Measurements from ENCODE around the gene ZNF205. TPM values are rescaled to one million over a fixed set of nuclear protein-coding genes. Genes with fewer than 3 reads are reported as not detected.

Gene ZNF205
- total RNA-seq, 1 experiment from 2014 or later: 19.0 TPM

DNA sequence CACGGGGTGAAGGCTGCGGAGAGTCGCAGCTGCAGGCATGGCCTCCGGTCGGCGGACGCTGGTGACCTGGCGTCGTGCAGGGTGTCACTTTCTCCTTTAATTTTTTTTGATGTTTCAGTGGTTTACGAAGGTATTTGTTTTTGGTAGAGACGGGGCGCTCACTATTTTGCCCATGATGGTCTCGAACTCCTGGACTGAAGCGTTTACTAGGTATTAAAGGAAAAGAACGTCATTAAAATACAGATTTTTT, 39.6 kb downstream of the ZNF205 start:
- Histone ChIP-seq H3K9me2 (replicated peaks; ENCODE audit: low read length) (no peaks in the 10 kb centered on the region), H2AFZ (ENCODE audit: low read length) (peak overlapping the region; percentile 76), H3K9ac (ENCODE audit: low read length) (no peak overlapping the region), H3K36me3 (ENCODE audit: low read depth, low read length) (no peaks in the 10 kb centered on the region), H3K79me2 (ENCODE audit: low read length) (no peaks in the 10 kb centered on the region), H3K4me1 (ENCODE audit: insufficient read depth, low read length) (peaks cover 9% of the 10 kb centered on the region; the same call in 1 of the 2 replicates), H3K4me2 (ENCODE audit: low read length) (peak overlapping the region; percentile 90), H3F3A (ENCODE audit: low read length, unreplicated experiment) (no peaks in the 10 kb centered on the region), H3K9me3 (ENCODE audit: low read length) (no peaks in the 10 kb centered on the region), H3K27me3 (ENCODE audit: low read length) (no peaks in the 10 kb centered on the region), H3K27ac (ENCODE audit: low read length) (no peak overlapping the region), H3K4me3 (ENCODE audit: low read length) (peak overlapping the region; percentile 75), H4K20me1 (ENCODE audit: low read length) (no peaks in the 10 kb centered on the region)
- DNase-seq (no peak), ATAC-seq (no peak)
- TF ChIP-seq EZH2phosphoT487 (IDR thresholded peaks at IDR 0.05; ENCODE audit: borderline replicate concordance, low read length) (no peak), EZH2 (IDR thresholded peaks at IDR 0.05; ENCODE audit: low read length, unreplicated experiment) (no peak), CTCF (conservative IDR thresholded peaks at IDR 0.05; ENCODE audit: low read depth, low read length) (no peak)
- POLR2A ChIA-PET (ENCODE audit: unreplicated experiment): no interaction called here
- CTCF ChIA-PET: interaction anchor here (0.9 kb wide), 1 partner anchor 23 kb away, joined by 3 read pairs; no protein-coding TSS in a partner anchor
- intact Hi-C loops (cut with micrococcal nuclease): no loop called here
- BruUV-seq (replicated peaks): no TSS peak

DNA sequence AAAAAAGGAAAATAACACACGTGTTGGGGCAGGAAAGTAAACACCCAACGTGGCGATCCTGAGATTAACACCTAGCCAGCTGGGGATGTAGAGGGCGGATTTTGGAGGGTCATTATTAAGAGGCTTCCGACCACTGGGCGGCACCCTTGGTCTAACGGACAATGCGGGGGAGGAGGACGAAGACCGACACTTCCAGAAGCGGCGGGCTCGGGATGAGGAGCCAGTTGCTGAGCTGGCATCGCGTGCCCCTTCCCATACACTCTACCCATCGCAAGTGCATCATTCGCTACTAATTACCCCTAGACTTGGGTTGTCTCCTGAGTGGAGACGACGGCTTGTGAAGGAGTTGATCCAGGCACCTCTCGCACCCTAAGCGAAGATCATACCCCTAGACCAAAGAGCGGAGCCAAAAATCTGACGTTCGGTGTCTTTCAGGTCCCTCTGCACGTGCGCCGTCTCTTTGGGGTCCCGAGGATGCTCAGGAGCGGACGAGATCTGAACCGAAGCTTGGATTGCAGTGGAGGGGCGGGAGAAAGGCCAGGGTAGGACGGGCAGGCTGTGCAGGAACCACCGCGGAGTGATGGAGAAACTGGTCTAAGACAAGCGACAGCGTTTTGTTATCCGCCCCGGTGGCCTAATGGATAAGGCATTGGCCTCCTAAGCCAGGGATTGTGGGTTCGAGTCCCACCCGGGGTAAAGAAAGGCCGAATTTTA, 40.0 kb downstream of the ZNF205 start:
- Histone ChIP-seq H3K9me2 (replicated peaks; ENCODE audit: low read length) (no peaks in the 10 kb centered on the region), H3K36me3 (ENCODE audit: low read depth, low read length) (no peaks in the 10 kb centered on the region), H3K9me3 (ENCODE audit: low read length) (no peaks in the 10 kb centered on the region), H3F3A (ENCODE audit: low read length, unreplicated experiment) (no peaks in the 10 kb centered on the region), H3K4me1 (ENCODE audit: insufficient read depth, low read length) (peaks cover 9% of the 10 kb centered on the region; the same call in 1 of the 2 replicates), H3K79me2 (ENCODE audit: low read length) (no peaks in the 10 kb centered on the region), H4K20me1 (ENCODE audit: low read length) (no peaks in the 10 kb centered on the region), H3K27me3 (ENCODE audit: low read length) (no peaks in the 10 kb centered on the region), H3K4me2 (ENCODE audit: low read length) (peak overlapping the region; percentile 90), H2AFZ (ENCODE audit: low read length) (peak overlapping the region; percentile 76), H3K9ac (ENCODE audit: low read length) (no peak overlapping the region), H3K4me3 (ENCODE audit: low read length) (peak overlapping the region; percentile 75), H3K27ac (ENCODE audit: low read length) (no peak overlapping the region)
- peak; percentile 25 for ATAC-seq
- TF ChIP-seq EZH2phosphoT487 (IDR thresholded peaks at IDR 0.05; ENCODE audit: borderline replicate concordance, low read length) (no peak), EZH2 (IDR thresholded peaks at IDR 0.05; ENCODE audit: low read length, unreplicated experiment) (no peak), CTCF (conservative IDR thresholded peaks at IDR 0.05; ENCODE audit: low read depth, low read length) (peak; percentile 54)
- no TSS peak for BruUV-seq (replicated peaks)
- ChIA-PET POLR2A (ENCODE audit: unreplicated experiment) (no interaction called here), CTCF (interaction anchor here (0.9 kb wide), 1 partner anchor 22 kb away, joined by 3 read pairs; no protein-coding TSS in a partner anchor)
- DNase-seq: peak; percentile 96
- intact Hi-C loops (cut with micrococcal nuclease): no loop called here

DNA sequence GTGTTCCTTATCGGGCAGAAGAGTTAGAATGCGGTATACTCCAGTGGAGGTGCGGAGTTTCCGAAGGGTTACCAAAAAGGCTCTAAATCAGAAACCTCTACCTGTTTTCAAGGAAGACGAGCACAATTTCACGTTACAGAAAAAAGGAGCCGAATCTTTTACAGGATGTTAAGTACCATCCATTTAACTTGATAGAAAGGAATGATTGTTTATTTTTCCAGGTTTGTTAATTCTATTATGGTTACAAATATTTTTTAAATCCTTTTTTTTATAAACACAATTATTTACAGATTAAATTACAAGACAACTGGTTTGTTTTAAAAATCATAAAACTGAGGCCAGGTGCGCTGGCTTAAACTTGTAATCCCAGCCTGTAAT, 40.6 kb downstream of the ZNF205 start:
- Histone ChIP-seq H4K20me1 (ENCODE audit: low read length) (no peaks in the 10 kb centered on the region), H3K27ac (ENCODE audit: low read length) (no peak overlapping the region), H3K4me1 (ENCODE audit: insufficient read depth, low read length) (peaks cover 9% of the 10 kb centered on the region; the same call in 1 of the 2 replicates), H3K9ac (ENCODE audit: low read length) (no peak overlapping the region), H3K4me2 (ENCODE audit: low read length) (no peak overlapping the region), H3K27me3 (ENCODE audit: low read length) (no peaks in the 10 kb centered on the region), H3K36me3 (ENCODE audit: low read depth, low read length) (no peaks in the 10 kb centered on the region), H3K79me2 (ENCODE audit: low read length) (no peaks in the 10 kb centered on the region), H3K4me3 (ENCODE audit: low read length) (no peak overlapping the region), H3K9me3 (ENCODE audit: low read length) (no peaks in the 10 kb centered on the region), H3K9me2 (replicated peaks; ENCODE audit: low read length) (no peaks in the 10 kb centered on the region), H2AFZ (ENCODE audit: low read length) (no peak overlapping the region), H3F3A (ENCODE audit: low read length, unreplicated experiment) (no peaks in the 10 kb centered on the region)
- intact Hi-C loops (cut with micrococcal nuclease): no loop called here
- ATAC-seq (peak; percentile 33; the same call in 1 of the 2 replicates), DNase-seq (no peak)
- no peak for TF ChIP-seq EZH2phosphoT487 (IDR thresholded peaks at IDR 0.05; ENCODE audit: borderline replicate concordance, low read length)
- no peak for TF ChIP-seq CTCF (conservative IDR thresholded peaks at IDR 0.05; ENCODE audit: low read depth, low read length)
- no peak for TF ChIP-seq EZH2 (IDR thresholded peaks at IDR 0.05; ENCODE audit: low read length, unreplicated experiment)
- ChIA-PET CTCF (no interaction called here), POLR2A (ENCODE audit: unreplicated experiment) (no interaction called here)
- no TSS peak for BruUV-seq (replicated peaks)
